ENCODE results near the gene ADARB2.

ADARB2 gene

DNA sequence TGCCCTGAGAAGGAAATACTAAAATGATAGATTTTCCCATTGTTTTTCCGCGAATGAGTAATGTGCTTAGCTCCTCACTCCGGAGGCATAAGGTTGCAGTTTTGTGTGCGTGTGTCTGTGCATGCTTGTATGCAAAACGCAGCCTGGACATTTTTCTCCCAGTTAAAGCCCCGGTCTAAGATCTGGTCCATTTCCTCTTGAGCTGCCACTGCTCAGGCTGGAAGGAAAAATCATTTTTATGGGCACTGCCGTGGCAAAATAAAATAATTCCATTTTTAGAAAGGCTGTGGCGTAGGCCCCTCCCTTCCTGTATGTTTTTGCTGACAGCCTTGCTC is 420.5 kb downstream of the ADARB2 start:
- Histone ChIP-seq H3K9me3 (ENCODE audit: control insufficient read depth, insufficient read depth, low read length) (no peaks in the 10 kb centered on the region), H3K36me3 (ENCODE audit: insufficient read depth, low read length) (no peaks in the 10 kb centered on the region), H3K4me1 (ENCODE audit: insufficient read depth, low read length) (peaks cover 7% of the 10 kb centered on the region), H3K9ac (ENCODE audit: low read depth, low read length) (no peak overlapping the region)

DNA sequence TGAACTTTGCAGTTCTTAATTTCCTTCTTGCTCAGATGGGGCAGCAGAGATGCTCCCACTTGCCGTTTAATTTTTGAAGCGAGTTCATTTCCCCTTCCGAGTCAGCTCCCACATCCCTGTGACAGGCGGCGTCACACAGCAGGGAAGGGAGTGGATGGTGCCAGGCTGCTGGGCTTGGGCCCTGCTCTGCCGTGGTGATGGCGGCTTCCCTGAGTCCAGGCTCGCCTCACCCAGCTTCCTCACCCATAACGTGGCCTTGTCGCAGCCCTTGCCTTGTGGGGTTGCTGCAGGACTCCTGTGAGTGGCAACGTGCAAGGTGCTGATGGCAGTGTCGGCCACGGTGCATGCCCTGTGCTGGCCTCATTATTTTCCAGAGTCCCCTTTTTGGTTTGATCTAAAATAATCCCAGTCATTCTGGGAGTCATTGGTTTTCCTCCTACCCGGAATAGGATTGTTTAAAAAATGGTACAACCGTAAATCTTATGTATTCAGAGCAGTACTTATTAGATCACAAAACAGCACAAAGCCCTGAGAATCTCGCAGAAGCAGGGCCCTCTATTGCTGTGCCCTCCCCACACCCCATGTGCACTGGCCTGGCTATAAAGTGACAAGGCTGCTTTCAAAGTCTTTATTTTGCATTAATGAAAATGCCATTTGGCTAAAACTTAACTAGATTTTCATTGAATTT is 421.1 kb downstream of the ADARB2 start:
- Histone ChIP-seq H3K4me1 (ENCODE audit: insufficient read depth, low read length) (peaks cover 12% of the 10 kb centered on the region), H3K9ac (ENCODE audit: low read depth, low read length) (no peak overlapping the region), H3K9me3 (ENCODE audit: control insufficient read depth, insufficient read depth, low read length) (no peaks in the 10 kb centered on the region), H3K36me3 (ENCODE audit: insufficient read depth, low read length) (no peaks in the 10 kb centered on the region)

DNA sequence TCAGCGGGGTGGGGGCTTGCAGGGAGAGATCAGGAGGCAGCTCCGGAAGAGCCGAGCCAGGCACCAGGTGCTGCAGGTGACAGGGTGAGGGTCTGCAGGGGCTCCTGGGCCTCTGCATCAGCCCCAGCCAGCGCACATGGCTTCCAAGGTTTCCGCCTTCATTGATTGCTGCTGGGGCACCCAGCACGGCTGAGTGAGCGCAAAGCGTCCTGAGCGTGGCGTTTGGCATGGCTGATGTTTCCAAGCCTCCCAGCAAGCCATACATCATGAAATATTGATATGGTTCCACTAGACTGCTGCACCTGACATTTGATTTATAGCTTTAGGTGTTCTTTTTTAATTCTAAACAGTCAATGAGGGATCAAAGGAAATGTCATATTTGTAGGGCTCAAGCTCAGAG is 422.1 kb downstream of the ADARB2 start:
- Histone ChIP-seq H3K36me3 (ENCODE audit: insufficient read depth, low read length) (no peaks in the 10 kb centered on the region), H3K9ac (ENCODE audit: low read depth, low read length) (no peak overlapping the region), H3K9me3 (ENCODE audit: control insufficient read depth, insufficient read depth, low read length) (no peaks in the 10 kb centered on the region), H3K4me1 (ENCODE audit: insufficient read depth, low read length) (peaks cover 19% of the 10 kb centered on the region)

DNA sequence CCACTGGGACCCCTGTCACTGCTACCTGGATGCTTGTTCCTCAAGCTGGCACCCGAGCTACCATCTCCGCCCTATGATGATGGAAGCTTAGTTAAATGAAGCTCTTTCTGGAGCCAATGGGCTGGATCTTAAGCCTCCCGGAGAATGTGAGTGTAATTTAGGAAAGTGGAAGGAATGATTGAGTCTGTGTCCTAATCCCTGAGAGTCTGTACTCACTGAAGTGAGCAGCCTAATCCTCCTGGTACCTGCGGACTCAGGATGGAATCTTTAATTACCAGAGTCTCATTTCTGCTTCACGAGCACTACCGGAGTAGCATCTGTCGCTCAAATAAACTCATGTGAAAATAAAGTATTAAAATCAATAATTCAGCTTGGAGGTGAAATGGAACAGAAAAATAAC is 425.6 kb downstream of the ADARB2 start:
- peaks cover 38% of the 10 kb centered on the region for H3K4me1 ChIP-seq (ENCODE audit: insufficient read depth, low read length)
- no peaks in the 10 kb centered on the region for H3K36me3 ChIP-seq (ENCODE audit: insufficient read depth, low read length)
- no peaks in the 10 kb centered on the region for H3K9me3 ChIP-seq (ENCODE audit: control insufficient read depth, insufficient read depth, low read length)
- no peak overlapping the region for H3K9ac ChIP-seq (ENCODE audit: low read depth, low read length)

DNA sequence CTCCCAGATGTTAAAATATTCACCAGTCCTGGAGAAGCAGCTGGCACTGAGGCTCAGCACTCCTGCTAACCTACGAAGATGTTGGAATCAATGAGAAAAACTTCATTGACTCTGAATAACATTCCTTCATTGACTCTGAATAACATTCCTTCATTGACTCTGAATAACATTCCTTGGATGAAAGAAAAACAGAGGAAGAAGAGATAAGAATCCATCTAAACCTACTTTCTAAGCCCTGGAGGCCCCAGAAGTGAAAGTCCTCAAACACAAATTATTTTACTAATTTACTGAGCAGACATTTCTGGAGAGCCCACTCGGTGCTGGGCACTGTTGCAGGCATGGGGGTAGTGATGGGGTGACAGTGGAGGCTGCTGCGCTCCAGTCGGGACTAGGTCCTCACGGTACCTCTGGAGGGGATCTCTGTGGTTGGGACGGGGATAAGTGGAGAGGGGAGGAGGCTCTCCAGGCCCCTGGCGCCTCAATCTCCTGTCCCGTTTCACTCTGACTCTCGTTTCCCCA is 427.0 kb downstream of the ADARB2 start:
- no peaks in the 10 kb centered on the region for H3K36me3 ChIP-seq (ENCODE audit: insufficient read depth, low read length)
- peaks cover 38% of the 10 kb centered on the region for H3K4me1 ChIP-seq (ENCODE audit: insufficient read depth, low read length)
- peak overlapping the region; percentile 14 for H3K9ac ChIP-seq (ENCODE audit: low read depth, low read length)
- H3K9me3 ChIP-seq (ENCODE audit: control insufficient read depth, insufficient read depth, low read length), result no peaks in the 10 kb centered on the region

DNA sequence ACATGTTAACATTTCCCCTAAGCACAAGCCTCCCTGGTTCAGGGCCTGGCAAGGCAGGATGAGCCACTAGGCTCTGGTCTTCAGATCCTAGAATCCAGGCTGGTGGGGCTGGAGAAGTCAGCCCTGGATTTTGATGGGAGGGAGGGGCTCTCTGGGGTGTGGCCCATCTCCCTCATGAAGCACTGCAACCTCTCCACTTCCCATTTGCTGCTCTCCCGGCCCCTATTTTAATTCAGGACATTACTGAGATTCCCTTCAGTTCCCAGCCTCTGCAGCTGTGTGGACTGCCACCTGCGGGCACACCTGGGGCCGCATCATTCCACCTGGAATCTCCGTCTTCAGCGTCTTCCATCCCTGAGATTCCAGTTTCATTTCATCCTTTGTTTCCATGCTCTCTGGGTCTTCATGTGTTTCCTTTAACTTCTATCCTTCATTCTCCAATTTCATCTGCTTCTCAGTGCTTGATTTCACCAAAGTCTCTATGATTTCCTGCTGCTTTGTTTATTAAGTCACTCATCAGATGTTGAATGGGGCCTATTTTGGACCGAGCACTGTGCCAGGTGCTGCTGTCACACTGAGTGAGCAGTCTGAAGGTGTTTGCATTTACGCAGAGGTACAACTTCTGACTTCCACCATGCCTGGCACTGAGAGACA is 427.6 kb downstream of the ADARB2 start:
- Histone ChIP-seq H3K9me3 (ENCODE audit: control insufficient read depth, insufficient read depth, low read length) (no peaks in the 10 kb centered on the region), H3K36me3 (ENCODE audit: insufficient read depth, low read length) (no peaks in the 10 kb centered on the region), H3K4me1 (ENCODE audit: insufficient read depth, low read length) (peaks cover 38% of the 10 kb centered on the region), H3K9ac (ENCODE audit: low read depth, low read length) (peak overlapping the region; percentile 33)

DNA sequence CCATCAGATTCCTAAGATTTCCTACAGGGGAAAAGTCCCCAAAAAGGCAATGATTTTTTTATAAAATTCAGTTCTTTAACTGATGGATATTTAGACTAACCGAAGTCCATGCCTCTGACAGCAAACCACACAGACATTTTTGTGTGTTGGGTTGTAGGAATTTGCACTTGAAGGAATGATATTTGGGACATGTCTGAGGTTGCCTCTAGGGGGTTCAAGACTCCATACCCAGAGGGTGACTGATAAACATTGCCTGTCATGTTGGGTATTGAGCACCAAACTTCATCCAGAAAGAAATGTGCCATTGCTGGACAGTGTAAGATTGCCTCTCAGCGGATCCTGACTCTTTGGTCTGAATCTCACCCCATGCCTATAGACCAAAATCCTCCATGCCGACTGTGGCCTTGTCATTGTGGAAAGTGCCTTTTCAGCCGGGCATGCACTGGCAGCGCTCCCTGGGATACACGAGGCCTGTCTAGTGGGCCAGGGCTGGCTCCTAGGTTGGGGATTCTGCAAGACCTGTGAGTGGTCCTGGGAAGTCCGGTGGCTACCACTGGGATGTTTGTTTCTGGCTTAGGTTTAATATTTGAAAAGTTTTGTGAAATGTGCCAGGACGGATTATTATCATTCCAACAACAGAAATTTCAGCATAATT is 428.2 kb downstream of the ADARB2 start:
- peak overlapping the region; percentile 14; the same call in 1 of the 2 replicates for H3K9ac ChIP-seq (ENCODE audit: low read depth, low read length)
- no peaks in the 10 kb centered on the region for H3K36me3 ChIP-seq (ENCODE audit: insufficient read depth, low read length)
- H3K9me3 ChIP-seq (ENCODE audit: control insufficient read depth, insufficient read depth, low read length), result no peaks in the 10 kb centered on the region
- peaks cover 38% of the 10 kb centered on the region for H3K4me1 ChIP-seq (ENCODE audit: insufficient read depth, low read length)

DNA sequence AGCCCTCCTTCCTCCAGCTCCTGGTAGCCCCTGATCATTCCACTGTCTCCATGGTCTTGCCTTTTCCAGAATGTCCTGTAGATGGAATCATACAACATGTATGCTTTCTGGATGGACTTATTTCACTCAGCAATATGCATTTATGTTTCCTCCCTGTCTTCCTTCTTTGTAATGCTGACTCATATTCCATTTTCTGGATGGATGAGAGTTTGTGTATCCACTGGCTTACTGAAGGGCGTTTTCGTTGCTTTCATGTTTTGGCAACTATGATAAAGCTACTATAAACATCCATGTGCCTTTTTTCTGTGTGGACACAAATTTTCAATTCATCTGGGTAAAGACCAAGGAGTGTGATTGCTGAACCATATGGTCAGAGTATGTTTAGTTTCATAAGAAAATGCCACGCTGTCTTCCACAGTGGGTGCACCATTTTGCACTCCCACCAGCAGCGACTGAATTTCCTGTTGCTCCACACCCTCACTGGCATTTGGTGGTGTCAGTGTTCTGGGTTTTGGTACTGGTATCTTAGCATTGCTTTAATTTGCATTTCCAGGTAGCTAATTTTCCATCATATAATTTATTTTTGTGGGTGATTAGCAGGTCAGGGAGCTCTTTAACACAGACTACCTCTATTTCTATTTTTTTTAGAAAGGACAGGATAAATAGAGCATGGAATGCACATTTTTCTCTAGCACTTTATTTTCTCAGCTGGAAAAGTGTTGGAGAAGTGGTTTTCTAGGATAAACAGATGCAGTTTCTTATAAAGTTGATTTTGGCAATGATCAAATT is 429.0 kb downstream of the ADARB2 start:
- H3K4me1 ChIP-seq (ENCODE audit: insufficient read depth, low read length), result peaks cover 38% of the 10 kb centered on the region
- no peaks in the 10 kb centered on the region for H3K9me3 ChIP-seq (ENCODE audit: control insufficient read depth, insufficient read depth, low read length)
- H3K36me3 ChIP-seq (ENCODE audit: insufficient read depth, low read length), result no peaks in the 10 kb centered on the region
- no peak overlapping the region for H3K9ac ChIP-seq (ENCODE audit: low read depth, low read length)

DNA sequence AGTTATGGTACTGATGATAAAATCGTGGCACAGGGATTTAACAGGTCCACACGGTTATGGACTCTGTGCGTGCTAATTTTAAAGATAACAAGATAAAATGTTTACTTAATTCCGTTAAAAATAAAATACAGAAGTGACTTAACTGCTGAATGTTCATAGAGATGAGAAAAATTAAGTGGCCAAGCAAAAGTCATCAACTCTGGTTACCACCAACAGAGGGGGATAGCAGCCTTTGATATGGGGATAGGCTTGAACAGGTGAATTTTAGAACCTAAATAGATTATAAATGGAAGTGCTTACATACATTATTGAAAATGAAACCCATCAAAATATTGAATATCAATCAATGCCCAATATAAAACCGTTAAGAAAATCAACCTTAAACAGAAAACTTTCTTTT is 436.2 kb downstream of the ADARB2 start:
- Histone ChIP-seq H3K9ac (ENCODE audit: low read depth, low read length) (no peak overlapping the region), H3K36me3 (ENCODE audit: insufficient read depth, low read length) (no peaks in the 10 kb centered on the region), H3K4me1 (ENCODE audit: insufficient read depth, low read length) (peaks cover 4% of the 10 kb centered on the region), H3K9me3 (ENCODE audit: control insufficient read depth, insufficient read depth, low read length) (peaks cover 7% of the 10 kb centered on the region; the same call in 1 of the 2 replicates)

DNA sequence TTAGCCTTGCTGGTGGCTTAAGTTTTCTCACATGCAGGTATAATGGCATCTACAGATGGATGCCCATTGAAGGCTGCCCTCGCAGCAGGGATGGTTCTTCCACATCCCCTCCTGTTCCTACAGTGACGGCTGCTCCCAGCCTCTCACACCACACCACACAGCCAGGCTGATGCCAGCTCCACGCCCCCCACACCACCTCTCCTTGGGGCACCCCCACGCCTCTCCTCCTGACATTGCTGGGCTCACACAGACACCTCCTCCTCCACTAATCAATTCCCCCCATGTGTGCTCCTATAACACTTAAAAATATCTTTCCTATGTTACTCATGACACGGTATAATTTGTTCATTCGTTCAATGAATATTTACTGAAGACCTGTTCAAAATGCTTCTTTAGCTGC is 437.1 kb downstream of the ADARB2 start:
- peaks cover 4% of the 10 kb centered on the region for H3K4me1 ChIP-seq (ENCODE audit: insufficient read depth, low read length)
- H3K36me3 ChIP-seq (ENCODE audit: insufficient read depth, low read length), result no peaks in the 10 kb centered on the region
- H3K9me3 ChIP-seq (ENCODE audit: control insufficient read depth, insufficient read depth, low read length), result peaks cover 7% of the 10 kb centered on the region; the same call in 1 of the 2 replicates
- H3K9ac ChIP-seq (ENCODE audit: low read depth, low read length), result no peak overlapping the region

DNA sequence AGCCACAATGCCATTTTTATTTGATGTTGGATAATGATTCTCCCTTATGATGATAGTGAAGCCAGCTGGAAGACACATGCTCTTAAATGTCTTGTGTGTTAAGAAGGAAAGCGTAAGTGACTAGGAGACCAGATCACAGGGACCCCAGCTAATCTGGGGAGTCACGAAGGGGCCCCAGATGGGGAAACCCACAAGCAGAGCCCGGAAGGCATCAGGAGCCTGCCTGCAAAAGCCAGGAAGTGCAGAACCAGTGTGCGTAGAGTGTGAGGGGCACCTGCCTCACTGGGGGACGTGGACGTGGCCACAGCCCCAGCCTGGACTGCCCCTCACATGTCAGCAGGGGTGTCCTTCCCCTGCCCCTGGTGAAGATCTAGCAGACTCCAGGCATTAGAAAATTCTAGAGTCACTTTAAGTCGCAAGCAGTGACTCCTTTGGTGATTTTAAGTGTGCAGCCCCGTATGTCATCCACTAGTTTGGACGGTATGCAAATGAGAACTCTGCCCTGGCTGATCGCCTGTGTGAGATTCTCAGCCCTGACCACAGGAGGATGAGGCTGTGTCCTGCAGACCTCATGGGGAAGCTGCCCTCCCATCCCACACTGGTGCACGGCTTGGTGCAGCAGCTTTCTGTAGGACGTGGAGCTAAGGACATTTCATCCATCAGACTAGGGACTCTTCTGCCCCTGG is 438.1 kb downstream of the ADARB2 start:
- Histone ChIP-seq H3K9me3 (ENCODE audit: control insufficient read depth, insufficient read depth, low read length) (peaks cover 7% of the 10 kb centered on the region; the same call in 1 of the 2 replicates), H3K4me1 (ENCODE audit: insufficient read depth, low read length) (peaks cover 6% of the 10 kb centered on the region), H3K36me3 (ENCODE audit: insufficient read depth, low read length) (no peaks in the 10 kb centered on the region), H3K9ac (ENCODE audit: low read depth, low read length) (no peak overlapping the region)

DNA sequence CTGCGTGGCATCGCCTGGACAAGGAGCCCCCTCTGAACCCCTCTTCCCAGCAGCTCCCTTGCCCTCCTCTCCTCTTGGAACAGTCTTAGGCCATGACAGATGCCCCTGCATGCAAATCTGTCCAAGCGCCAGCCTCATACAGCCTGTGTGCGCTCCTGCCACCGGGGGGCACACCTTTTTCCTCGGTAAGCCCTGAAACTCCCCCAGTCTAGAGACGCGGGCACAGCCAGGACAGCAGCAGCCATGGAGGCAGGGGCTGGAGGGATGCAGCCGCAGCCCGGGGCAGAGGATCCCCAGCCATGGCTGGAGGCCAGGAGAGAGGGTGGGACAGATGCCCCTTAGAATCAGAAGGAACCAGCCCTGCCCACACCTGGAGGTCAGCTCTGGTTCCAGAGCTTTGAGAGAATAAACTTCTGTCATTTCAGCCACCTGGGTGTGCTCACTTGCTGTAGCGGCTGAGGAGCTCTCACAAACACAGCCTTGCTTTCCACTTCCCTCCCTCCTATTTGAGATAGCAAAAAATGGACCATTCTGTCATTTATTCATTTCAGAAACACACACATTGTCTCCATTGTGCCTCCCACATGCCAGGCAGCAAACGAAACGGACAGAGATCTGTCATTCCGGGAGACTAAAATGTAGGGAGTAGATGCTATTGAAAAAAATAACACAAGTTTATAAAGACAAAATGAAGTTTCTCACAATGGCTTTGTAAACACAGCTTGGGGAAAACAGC is 439.6 kb downstream of the ADARB2 start:
- peaks cover 17% of the 10 kb centered on the region for H3K4me1 ChIP-seq (ENCODE audit: insufficient read depth, low read length)

DNA sequence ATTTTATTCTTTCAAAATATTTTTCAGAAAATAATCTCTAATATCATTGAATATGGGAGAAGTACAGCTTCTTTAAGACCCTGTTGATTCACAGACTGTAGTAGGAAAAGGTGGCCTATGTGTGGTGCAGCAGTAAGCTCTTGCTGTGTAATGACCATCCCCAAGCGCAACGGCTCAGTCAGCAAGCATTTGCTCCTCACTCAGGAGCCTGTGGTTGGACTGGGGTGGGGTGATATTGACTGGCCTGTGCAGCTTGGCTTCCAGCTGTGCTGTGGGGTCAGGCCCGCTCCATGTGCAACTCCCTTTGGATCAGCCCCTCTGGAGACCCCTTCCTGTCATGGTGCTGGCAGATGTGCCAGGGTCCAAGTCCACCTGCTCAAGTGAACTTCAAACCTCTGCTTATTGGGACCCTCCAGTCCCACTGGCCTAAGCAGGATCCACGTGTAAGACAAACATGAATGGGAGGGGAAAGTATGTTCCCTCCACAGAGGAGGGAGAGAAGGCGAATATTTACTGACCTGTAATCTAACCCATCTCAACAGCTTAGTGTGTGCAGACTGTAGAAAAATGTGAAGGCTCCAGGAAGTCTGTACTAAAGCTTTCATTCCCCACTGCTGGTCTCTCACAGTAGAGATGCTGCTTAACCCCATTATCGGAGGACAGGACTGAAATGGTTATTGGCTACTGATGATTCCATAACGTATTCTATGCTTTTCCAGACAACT is 441.4 kb downstream of the ADARB2 start:
- no peaks in the 10 kb centered on the region for H3K36me3 ChIP-seq (ENCODE audit: insufficient read depth, low read length)
- peaks cover 17% of the 10 kb centered on the region for H3K4me1 ChIP-seq (ENCODE audit: insufficient read depth, low read length)
- H3K9me3 ChIP-seq (ENCODE audit: control insufficient read depth, insufficient read depth, low read length), result peaks cover 7% of the 10 kb centered on the region; the same call in 1 of the 2 replicates
- no peak overlapping the region for H3K9ac ChIP-seq (ENCODE audit: low read depth, low read length)

More for the DNA sequence above, 439.6 kb downstream of the ADARB2 start:
- Histone ChIP-seq H3K9ac (ENCODE audit: low read depth, low read length) (no peak overlapping the region), H3K9me3 (ENCODE audit: control insufficient read depth, insufficient read depth, low read length) (peaks cover 7% of the 10 kb centered on the region; the same call in 1 of the 2 replicates), H3K36me3 (ENCODE audit: insufficient read depth, low read length) (no peaks in the 10 kb centered on the region)

All from ES-I3 (cell line).